RPMI8226 (cell line): ENCODE data around the gene CBARP.

Experiments
- DNase-seq: peaks from one replicate; pipeline ENCODE4 v3.0.0-alpha.2; 2015

The CBARP gene

GRCh38 chr19:1262623-1263123 is 24.9 kb upstream of the CBARP start:
- no peak for DNase-seq

DNA sequence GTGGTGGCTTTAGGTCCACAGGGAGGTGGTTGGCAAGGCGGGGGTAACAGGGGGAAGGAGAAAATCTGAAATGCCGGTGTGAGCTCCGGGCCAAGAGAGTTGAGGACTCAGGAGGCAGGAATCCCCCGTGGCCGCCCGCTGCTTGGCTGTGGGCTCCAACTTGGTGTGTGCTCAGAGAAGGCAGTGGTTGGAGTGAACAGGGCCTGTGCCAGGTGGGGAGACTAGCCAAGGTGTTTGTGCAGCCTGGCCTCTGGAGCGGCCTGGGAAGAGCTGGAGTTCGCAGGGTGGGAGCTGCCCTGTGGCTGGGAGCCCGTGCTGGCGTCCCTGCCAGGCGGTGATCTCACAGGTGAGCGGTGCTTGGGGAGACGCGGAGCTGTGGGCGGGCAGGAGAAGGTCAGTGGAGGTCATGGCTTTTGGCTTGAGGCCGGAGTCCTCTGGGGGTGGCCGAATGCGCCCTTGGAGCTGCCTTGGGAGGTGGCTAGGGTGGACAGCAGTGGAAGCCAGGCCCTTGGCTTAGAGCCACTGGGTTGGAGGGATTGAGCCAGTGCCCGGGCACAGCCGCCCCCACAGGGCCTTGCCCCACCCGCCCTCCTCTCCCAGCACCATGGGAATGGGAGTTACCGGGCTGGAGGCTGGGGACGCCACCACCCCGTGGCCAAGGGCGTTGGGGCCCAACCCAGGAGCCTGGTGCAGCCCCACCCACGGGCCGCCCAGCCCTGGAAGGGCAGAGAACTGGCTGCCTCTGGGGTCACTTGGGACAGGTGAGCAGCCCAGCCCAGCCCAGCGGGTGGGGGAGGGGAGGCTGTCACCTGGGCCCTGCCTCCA is 24.2 kb upstream of the CBARP start:
- peak; percentile 88 for DNase-seq

- DNase-seq: peak; percentile 56
Observed at GRCh38 chr19:1261538-1261797, 23.7 kb upstream of the CBARP start.

GRCh38 chr19:1260749-1261537 is 23.1 kb upstream of the CBARP start:
- peak; percentile 97 for DNase-seq

DNA sequence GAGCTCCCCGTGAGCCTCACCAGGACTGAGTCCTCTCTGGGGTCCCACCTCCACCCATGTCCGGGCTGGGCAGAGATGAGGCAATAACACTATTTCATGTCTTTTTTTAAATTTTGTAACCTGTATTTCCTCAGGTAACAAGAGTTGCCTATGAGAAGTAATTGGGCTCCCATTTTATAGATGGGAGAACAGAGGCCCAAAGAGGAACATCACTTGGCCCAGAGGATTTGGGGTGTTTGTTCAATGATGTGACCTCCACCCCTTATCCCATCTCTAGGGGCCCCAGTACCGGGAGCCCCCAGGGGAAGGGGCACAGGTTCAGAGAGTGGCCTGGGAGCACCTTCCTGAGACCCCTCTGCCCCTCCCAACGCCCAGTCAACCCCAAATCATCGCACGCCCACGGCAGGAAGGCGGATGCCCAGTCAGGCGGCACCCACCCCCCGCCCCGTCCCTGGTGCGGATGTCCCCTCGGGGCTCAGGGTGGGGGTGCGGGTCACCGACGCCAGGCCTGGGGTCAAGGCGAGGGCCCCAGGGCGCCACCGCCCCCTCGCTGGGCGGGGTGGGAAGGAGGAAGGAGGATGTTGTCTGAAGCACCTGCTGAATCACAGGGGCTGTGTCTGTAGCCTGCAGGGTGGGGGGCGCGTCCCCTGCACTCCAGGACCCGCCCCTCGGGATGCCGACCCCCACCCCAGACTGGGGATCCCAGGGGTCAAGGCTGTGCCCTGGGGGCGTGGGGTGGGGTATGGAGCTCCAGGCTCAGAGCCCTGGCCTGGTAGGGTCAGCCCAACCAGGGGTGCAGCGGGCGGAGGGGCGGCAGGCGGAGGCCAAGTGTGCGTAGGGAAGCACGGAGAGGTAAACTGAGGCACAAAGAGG is 22.3 kb upstream of the CBARP start:
- DNase-seq: no peak

- DNase-seq: peak; percentile 75
Observed at GRCh38 chr19:1259206-1259875, 21.5 kb upstream of the CBARP start.

DNA sequence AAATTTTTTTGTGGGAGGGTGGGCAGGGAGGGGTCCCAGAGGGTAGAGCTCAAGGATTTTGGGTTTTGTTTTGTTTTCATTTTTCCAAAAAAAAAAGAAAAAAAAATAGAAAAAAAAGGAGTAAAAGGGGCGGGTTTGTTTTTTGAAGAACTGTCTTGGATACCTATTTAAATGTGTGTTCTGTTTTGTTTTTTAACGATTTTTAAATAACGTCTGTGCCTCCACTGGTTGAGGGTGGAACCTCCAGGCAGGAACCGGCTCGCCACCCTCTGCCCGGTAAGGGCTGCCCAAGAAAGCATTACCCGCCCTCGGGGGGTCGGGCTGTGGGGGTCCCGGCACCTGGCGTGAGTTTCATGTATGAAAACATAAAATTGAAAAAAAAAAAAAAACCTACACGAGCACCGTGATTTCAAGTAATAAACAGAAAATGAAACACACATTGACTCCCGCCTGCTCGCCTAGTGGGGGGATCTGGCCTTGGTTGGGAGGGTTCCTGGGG is 21.0 kb upstream of the CBARP start:
- DNase-seq: no peak

DNA sequence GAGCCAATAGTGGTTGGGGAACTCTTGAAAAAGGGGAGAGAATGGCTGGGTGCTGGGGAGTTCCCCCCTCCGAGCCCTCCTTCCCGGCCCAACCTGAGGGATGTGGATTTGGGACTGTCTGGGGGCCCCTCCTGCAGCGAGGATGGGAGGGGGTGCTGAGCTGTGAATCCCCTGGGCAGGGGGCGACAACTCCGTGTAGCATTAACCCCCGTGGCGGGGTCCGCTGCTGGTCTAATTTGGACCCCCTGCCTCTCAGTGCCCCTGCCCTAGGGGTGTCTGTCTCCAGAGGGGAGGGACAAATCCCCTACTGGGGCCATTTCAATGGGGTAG is 20.3 kb upstream of the CBARP start:
- DNase-seq: no peak

DNA sequence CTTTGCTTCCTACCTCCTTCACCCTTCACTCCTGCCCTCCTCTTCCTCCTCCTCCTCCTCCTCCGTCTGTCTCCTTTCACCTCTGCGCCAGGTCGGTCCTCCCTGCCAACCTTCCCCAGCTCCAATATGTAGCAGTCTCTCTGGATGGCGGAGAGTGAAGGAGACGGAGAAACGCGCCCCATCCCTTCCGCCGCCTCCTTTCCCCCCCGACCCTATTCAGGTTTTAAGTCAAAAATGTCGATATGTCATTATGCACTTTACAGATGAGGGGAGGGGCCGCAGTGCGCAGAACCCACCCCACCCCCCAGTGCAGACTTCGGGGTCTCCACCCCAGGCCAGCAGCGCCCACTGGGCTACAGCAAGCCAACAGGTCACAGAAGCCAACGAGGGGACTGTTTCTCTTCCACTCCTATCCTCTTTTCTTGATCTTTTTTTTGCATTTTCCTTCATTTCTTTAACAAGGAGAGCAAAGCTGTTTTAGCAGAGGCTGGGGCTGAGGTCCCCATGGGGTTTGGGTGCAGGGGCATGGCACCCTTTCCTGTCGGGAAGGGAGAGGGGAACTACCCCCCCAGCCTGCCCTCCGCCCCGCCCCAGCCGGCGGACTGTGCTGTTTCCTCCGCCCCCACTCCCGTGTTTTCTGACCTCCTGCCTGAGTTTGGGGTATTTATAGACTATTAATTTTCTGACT is 19.8 kb upstream of the CBARP start:
- DNase-seq: no peak

DNA sequence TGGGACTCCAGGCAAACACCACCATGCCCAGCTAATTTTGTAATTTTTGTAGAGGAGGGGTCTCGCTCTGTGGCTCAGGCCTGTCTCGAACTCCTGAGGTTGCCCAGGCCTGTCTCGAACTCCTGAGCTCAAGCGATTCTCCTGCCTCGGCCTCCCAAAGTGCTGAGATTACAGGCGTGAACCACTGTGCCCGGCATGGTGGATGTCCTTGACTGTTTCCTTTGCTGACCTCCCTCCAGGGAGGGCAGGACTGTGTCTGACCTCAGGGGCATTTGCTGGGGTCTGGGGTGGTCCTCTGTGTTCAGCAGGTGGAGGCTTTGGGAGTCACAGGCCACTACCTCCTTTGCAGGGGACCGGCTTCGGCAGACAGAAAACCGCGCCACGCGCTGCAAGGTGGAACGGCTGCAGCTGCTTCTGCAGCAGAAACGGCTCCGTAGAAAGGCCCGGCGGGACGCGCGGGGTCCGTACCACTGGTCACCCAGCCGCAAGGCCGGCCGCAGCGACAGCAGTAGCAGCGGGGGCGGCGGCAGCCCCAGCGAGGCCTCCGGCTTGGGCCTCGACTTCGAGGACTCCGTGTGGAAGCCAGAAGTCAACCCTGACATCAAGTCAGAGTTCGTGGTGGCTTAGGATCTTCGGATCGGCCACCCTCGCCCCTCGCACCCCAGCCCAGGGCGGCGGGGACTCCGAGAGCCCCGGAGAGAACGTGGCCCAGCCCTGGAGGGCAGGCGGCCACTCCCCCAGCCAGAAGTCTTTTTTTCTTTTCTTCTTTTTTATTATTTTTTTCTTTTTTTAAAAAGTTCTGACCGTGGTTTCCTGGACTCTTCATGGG is 19.1 kb upstream of the CBARP start:
- DNase-seq: no peak

DNA sequence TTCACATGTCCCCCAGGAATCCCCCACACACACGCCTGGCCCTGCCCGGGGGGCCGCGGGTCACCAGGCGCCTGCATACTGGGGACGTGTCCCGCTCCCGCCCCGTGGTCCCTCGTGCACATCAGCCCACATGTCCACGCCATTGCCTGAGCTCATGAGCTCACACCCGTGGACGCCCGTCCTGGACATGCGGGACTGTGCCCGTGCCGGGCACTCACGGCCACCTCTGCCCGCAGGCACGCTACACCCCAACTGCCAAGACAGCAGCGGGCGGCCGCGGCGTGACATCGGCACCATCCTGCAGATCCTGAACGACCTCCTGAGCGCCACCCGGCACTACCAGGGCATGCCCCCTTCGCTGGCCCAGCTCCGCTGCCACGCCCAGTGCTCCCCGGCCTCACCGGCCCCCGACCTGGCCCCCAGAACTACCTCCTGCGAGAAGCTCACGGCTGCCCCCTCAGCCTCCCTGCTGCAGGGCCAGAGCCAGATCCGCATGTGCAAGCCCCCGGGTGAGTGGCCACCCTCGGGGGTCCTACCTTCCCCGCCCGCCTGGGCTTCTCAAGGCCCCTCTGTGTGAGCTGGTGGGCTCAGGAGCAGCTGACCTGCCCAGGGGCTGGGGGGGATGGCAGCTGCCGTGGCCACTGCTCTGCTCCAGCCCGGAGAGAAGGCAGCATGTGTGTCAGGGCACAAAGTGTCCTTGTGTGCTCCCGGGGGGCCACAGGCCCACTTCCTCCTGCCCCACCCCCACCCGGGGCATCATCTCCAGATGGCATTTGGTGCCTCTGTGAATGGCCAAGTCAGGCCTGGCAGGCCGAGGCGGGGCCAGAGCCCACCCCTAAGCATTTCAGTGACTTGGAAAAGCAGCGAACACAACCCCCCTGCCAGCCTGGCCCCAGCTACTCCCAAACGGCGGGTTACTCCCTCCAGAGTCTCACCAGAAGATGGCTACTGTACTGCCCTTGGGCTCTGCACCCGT is 17.7 kb upstream of the CBARP start:
- DNase-seq: no peak

DNA sequence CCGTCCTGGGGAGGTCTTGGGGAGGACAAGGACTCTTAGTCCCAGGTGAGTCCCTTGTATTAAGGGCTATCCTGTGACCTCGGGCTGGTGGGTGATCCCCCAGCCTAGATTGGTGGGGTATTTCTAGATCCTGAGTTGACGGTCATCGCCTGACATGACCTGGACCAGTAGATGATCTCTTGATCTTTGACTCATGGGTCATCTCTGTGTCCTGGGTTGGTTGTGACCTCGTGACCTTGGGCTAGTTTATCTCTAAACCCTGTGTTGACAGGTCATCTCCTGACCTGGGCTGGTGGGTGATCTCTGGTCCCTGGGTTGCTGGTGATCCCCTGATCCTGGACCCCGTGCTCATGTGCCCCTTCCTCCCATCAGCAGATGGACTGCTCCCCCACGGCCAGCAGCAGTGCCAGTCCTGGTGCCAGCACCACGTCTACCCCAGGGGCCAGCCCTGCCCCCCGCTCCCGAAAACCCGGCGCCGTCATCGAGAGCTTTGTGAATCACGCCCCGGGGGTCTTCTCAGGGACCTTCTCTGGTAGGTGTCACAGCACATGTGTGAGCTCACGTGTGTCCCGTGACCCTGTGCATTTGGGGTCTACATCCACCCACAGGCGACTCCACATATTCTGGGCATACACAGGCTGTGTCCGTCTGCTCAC is 16.9 kb upstream of the CBARP start:
- DNase-seq: no peak

GRCh38 chr19:1254081-1254527 is 16.3 kb upstream of the CBARP start:
- DNase-seq: no peak

DNA sequence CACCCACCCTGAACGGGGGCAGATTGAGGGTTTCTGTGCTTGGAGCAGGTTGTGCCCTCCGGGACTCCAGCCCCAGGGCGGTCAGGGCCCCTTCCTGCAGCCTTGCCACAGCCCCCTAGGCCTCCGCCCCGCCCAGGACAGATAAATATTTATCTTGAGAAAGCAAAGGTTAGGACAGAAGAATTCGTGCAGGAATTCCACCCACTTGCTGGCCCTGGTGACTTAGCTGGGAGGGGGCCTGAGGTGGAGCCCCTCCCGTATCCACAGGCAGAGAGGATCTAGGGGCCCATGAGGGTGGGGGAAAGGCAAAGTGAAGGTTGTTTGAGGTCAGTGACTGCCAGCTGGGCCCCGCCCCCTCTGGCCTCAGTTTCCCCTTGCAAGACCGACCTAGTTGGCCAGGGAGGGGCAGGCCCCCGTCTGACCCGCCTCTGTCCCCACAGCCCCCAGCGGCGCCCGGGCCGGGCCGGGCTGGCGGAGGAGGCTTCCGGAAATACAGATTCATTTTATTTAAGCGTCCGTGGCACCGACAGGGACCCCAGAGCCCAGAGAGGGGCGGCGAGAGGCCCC is 15.8 kb upstream of the CBARP start:
- DNase-seq: no peak

DNA sequence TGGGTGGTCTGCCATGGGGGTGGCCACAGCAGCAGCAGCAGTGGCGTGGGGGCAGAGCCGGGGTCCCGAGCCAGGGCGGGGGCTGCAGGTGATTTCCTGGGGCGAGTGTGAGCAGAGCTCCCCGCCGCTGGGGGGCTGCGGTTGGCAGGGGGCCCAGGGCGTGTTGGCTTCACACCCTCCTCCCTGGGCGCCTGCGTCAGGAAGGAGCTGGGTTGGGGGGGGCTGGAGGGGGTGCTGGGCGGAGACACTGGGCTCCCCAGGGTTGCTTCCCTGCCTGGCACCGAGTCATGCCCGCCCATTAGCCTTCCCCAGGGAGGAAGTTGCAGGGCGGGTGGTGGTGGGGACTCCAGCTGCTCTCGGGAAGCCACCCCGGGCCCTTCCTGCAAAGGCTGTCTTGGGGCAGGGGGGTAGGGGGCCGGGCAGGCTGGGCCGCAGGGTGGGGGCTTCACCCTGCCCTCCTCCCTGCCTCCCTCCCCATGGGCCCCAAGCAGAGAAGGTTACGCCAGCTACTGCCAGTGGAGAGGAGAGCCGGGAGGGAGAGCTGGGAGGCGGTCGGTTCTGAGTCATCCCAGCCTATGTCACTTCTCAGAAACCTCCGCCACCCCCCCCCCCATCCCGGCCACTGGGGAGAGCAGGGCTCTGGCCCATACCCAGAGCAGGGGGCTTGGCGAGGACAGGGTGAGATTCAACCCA is 15.2 kb upstream of the CBARP start:
- DNase-seq: no peak

DNA sequence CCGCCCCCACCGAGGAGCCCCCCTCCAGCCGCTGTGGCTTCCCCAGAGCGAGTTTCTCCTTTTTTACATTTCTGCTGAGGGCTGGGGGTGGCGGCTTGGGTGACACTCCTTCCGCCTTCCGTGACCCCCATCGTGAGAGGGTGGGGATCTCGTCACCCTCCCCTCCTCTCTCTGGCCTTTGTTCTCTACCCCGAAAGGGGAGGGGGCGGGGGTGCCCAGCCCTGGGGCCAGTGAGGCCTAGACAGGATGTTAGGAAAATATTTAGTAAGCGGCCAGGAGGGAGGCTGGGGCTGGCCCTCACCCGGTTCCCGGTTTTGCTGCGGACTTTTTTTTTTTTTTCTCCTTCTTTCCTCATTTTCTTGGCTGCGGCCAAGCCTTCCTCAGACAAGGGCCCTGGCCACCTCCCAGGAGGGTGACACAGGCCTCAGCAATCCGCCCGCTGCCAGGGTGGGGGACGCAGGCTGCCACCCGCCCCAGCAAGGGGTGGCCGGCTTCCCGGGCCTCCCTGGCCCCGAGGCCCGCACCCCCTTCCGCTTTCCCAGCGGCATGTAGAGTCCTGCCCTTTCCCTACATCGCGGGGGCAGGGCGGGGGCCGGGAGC is 14.5 kb upstream of the CBARP start:
- no peak for DNase-seq

GRCh38 chr19:1251330-1252220 is 13.8 kb upstream of the CBARP start:
- DNase-seq: no peak
